Left lung (tissue), 10 donors: ENCODE data around the gene TPD52L1. TPM values are rescaled to one million over a fixed set of nuclear protein-coding genes. Genes with fewer than 3 reads are reported as not detected.

Experiments used
- ATAC-seq: fragments of 200-7000 bp; cut with Tn5 transposase; one replicate; pipeline ENCODE4 v1.9.1; 2020; ENCODE audit warnings: moderate library complexity
- DNase-seq, 4 donors: peaks; one replicate each; pipeline ENCODE4 v3.0.0-alpha.2; 2013 to 2020
- H3K27ac ChIP-seq, 2 donors: fragments of 200-600 bp; sonication (generic) in 1 of 2; one replicate each; pipeline versions ENCODE4 v1.5.0 to v1.8.0; 2020 to 2021
- H3K27me3 ChIP-seq, 2 donors: fragments of 200-600 bp; sonication (generic) in 1 of 2; one replicate each; pipeline versions ENCODE4 v1.5.0 to v1.8.0; 2020 to 2021
- H3K36me3 ChIP-seq, 2 donors: fragments of 200-600 bp; sonication (generic) in 1 of 2; one replicate each; pipeline versions ENCODE4 v1.5.0 to v1.8.0; 2020 to 2021
- H3K4me1 ChIP-seq, 2 donors: fragments of 200-600 bp; one replicate each; pipeline ENCODE4 v1.8.0; 2021
- H3K4me3 ChIP-seq, 2 donors: fragments of 200-600 bp; sonication (generic) in 1 of 2; one replicate each; pipeline versions ENCODE4 v1.5.0 to v1.8.0; 2020 to 2021; ENCODE audit warnings: mild to moderate bottlenecking in 1 of 2
- H3K9me3 ChIP-seq, 2 donors: fragments of 200-600 bp; sonication (generic) in 1 of 2; one replicate each; pipeline versions ENCODE4 v1.5.0 to v1.8.0; 2020 to 2021
- CTCF ChIP-seq, 2 donors: fragments of 200-600 bp; sonication (generic) in 1 of 2; IDR thresholded peaks; one replicate each; pipeline versions ENCODE4 v1.5.0 to v1.8.0; 2021; ENCODE audit warnings: antibody characterized with exemption in 2 of 2
- intact Hi-C, 2 donors: fragments of 100-400 bp; cut with DNase I; formaldehyde crosslinking; loops; one replicate each; pipeline versions ENCODE4 v1.11.2 to v1.14.2; 2022
- polyA plus RNA-seq, 6 donors: library from polyadenylated mRNA; unstranded; fragments of 120-200 nt; gene quantifications; one replicate each; pipeline ENCODE4 v1.2.1, GENCODE V29; 2013; ENCODE audit not compliant: insufficient read length in 6 of 6
- total RNA-seq, 2 donors: library from RNA; stranded (reverse); fragmentation: NEBNext Ultra II Directional; extraction: Animal tissue kit (Norgen Biotek cat#: 25700); gene quantifications; one replicate each; pipeline ENCODE4 v1.2.1, GENCODE V29; 2021
- donor health status: DM: no; HTN: yes; CAD: no.
- donor health status: DM: no; HTN: no; CAD: no.

The TPD52L1 gene
- total and polyA plus RNA-seq, 8 donors = 17.4 to 125 (median 80.4) TPM

GRCh38 chr6:125293587-125293986 lies 140.0 kb downstream of the TPD52L1 start:
- no peak for DNase-seq
- no peak for ATAC-seq
- Histone ChIP-seq H3K27me3 (no peaks in the 10 kb centered on the region), H3K9me3 (no peaks in the 10 kb centered on the region), H3K27ac (no peak overlapping the region), H3K4me3 (no peak overlapping the region), H3K36me3 (peaks cover 0 to 64% of the 10 kb centered on the region in 2 donors), H3K4me1 (no peaks in the 10 kb centered on the region)
- TF ChIP-seq CTCF (IDR thresholded peaks at IDR 0.05) = no peak
- intact Hi-C loops = no loop called here

- Histone ChIP-seq H3K27ac (no peak overlapping the region), H3K27me3 (no peaks in the 10 kb centered on the region), H3K4me3 (no peak overlapping the region), H3K9me3 (no peaks in the 10 kb centered on the region), H3K36me3 (peaks cover 0 to 67% of the 10 kb centered on the region in 2 donors), H3K4me1 (no peaks in the 10 kb centered on the region)
- DNase-seq (no peak), ATAC-seq (no peak)
- no peak for TF ChIP-seq CTCF (IDR thresholded peaks at IDR 0.05)
- intact Hi-C loops = no loop called here
Measured at GRCh38 chr6:125294036-125294435, 140.5 kb downstream of the TPD52L1 start.

- DNase-seq (no peak), ATAC-seq (no peak)
- intact Hi-C loops = no loop called here
- Histone ChIP-seq H3K27ac (no peak overlapping the region), H3K4me3 (no peak overlapping the region), H3K36me3 (peaks cover 0 to 71% of the 10 kb centered on the region in 2 donors), H3K27me3 (no peaks in the 10 kb centered on the region), H3K9me3 (no peaks in the 10 kb centered on the region), H3K4me1 (peaks cover 0 to 8% of the 10 kb centered on the region in 2 donors)
- TF ChIP-seq CTCF (IDR thresholded peaks at IDR 0.05) = no peak
Measured at GRCh38 chr6:125294925-125295324, 141.4 kb downstream of the TPD52L1 start.

GRCh38 chr6:125296471-125296870 lies 142.9 kb downstream of the TPD52L1 start:
- intact Hi-C loops = no loop called here
- ATAC-seq (no peak), DNase-seq (no peak)
- no peaks in the 10 kb centered on the region for H3K27me3 ChIP-seq
- peaks cover 10 to 21% of the 10 kb centered on the region in 2 donors for H3K4me1 ChIP-seq
- H3K4me3 ChIP-seq = no peak overlapping the region
- TF ChIP-seq CTCF (IDR thresholded peaks at IDR 0.05) = no peak
- H3K27ac ChIP-seq = no peak overlapping the region
- no peaks in the 10 kb centered on the region for H3K9me3 ChIP-seq
- H3K36me3 ChIP-seq = peaks cover 0 to 65% of the 10 kb centered on the region in 2 donors

- H3K9me3 ChIP-seq = no peaks in the 10 kb centered on the region
- intact Hi-C loops = no loop called here
- DNase-seq = no peak
- H3K36me3 ChIP-seq = peaks cover 0 to 46% of the 10 kb centered on the region in 2 donors
- TF ChIP-seq CTCF (IDR thresholded peaks at IDR 0.05) = no peak
- H3K4me1 ChIP-seq = peaks cover 10 to 21% of the 10 kb centered on the region in 2 donors
- H3K27me3 ChIP-seq = no peaks in the 10 kb centered on the region
- ATAC-seq = no peak
- H3K27ac ChIP-seq = no peak overlapping the region
- H3K4me3 ChIP-seq = no peak overlapping the region
Measured at GRCh38 chr6:125299257-125299656, 145.7 kb downstream of the TPD52L1 start.
